ENCODE data around the gene CRHR1.

The CRHR1 gene

GRCh38 chr17:45768000-45768399, 16.1 kb upstream of the CRHR1 start:
- CTCF ChIA-PET, result interaction anchor here (0.6 to 4.0 kb wide), 2 partner anchors 15 to 21 kb away, joined by 11 to 29 read pairs; partner anchors contain the start of gene CRHR1
- POLR2A ChIA-PET, result no interaction called here
- Histone ChIP-seq H3K4me1 (ENCODE audit: control insufficient read depth, insufficient read depth, low read length) (no peaks in the 10 kb centered on the region), H3K27ac (ENCODE audit: extremely low read depth, low read depth, low read length) (no peak overlapping the region), H3K4me3 (ENCODE audit: low read depth, low read length) (no peak overlapping the region), H3K9me3 (ENCODE audit: control insufficient read depth, insufficient read depth, low read depth, low read length) (no peaks in the 10 kb centered on the region), H3K36me3 (ENCODE audit: control insufficient read depth in 2 of 2, insufficient read depth in 1 of 2, low read length in 2 of 2) (no peaks in the 10 kb centered on the region)
- TF ChIP-seq REST (tag by site-specific recombination; IDR thresholded peaks at IDR 0.05), result peak; percentile 92
- no peak for TF ChIP-seq ZNF776 (tag by site-specific recombination; IDR thresholded peaks at IDR 0.05; ENCODE audit: borderline replicate concordance)

- Histone ChIP-seq H3K4me3 (ENCODE audit: low read depth, low read length) (no peak overlapping the region), H3K4me1 (ENCODE audit: control insufficient read depth, insufficient read depth, low read length) (no peaks in the 10 kb centered on the region), H3K27ac (ENCODE audit: extremely low read depth, low read depth, low read length) (no peak overlapping the region), H3K9me3 (ENCODE audit: control insufficient read depth, insufficient read depth, low read depth, low read length) (no peaks in the 10 kb centered on the region), H3K36me3 (ENCODE audit: control insufficient read depth in 2 of 2, insufficient read depth in 1 of 2, low read length in 2 of 2) (no peaks in the 10 kb centered on the region)
- POLR2A ChIA-PET, result no interaction called here
- TF ChIP-seq ZNF488 (tag by site-specific recombination; IDR thresholded peaks at IDR 0.05) (no peak), PRDM10 (tag by site-specific recombination; IDR thresholded peaks at IDR 0.05) (no peak), ZNF664 (tag by site-specific recombination; IDR thresholded peaks at IDR 0.05) (peak; percentile 87), ZFHX2 (tag by site-specific recombination; conservative IDR thresholded peaks at IDR 0.05) (no peak), ZNF280D (tag by site-specific recombination; IDR thresholded peaks at IDR 0.05) (no peak), ZNF654 (tag by site-specific recombination; IDR thresholded peaks at IDR 0.05; ENCODE audit: low read depth) (no peak), ZNF433 (tag by site-specific recombination; IDR thresholded peaks at IDR 0.05; ENCODE audit: low read depth) (no peak), SP2 (tag by site-specific recombination; IDR thresholded peaks at IDR 0.05) (no peak)
- CTCF ChIA-PET, result interaction anchor here (0.5 to 6.1 kb wide), 6 partner anchors 11 to 1072 kb away, joined by 3 to 53 read pairs (median 3); partner anchors contain the start of gene CRHR1
Observed at GRCh38 chr17:45770632-45771270, 13.4 kb upstream of the CRHR1 start.
